ENCODE results near the gene BRME1.

BRME1 gene

GRCh38 chr19:13848340-13848677, 57.6 kb downstream of the BRME1 start:
- in situ Hi-C loops (cut with MboI; ENCODE audit: low sequenced_read_pairs): no loop called here

GRCh38 chr19:13847407-13848339, 58.2 kb downstream of the BRME1 start:
- in situ Hi-C loops (cut with MboI; ENCODE audit: low sequenced_read_pairs): no loop called here

- in situ Hi-C loops (cut with MboI; ENCODE audit: low sequenced_read_pairs): no loop called here
These were observed 59.1 kb downstream of the BRME1 start for GRCh38 chr19:13846557-13847406.

- in situ Hi-C loops (cut with MboI; ENCODE audit: low sequenced_read_pairs): no loop called here
These were observed 61.7 kb downstream of the BRME1 start for GRCh38 chr19:13844130-13844631.

GRCh38 chr19:13843104-13843921, 62.6 kb downstream of the BRME1 start:
- in situ Hi-C loops (cut with MboI; ENCODE audit: low sequenced_read_pairs): no loop called here

GRCh38 chr19:13842291-13843103, 63.4 kb downstream of the BRME1 start:
- in situ Hi-C loops (cut with MboI; ENCODE audit: low sequenced_read_pairs): no loop called here

GRCh38 chr19:13841962-13842290, 64.0 kb downstream of the BRME1 start:
- in situ Hi-C loops (cut with MboI; ENCODE audit: low sequenced_read_pairs): no loop called here

GRCh38 chr19:13841086-13841961, 64.6 kb downstream of the BRME1 start:
- in situ Hi-C loops (cut with MboI; ENCODE audit: low sequenced_read_pairs): no loop called here

- in situ Hi-C loops (cut with MboI; ENCODE audit: low sequenced_read_pairs): no loop called here
These were observed 65.4 kb downstream of the BRME1 start for GRCh38 chr19:13840305-13841085.

GRCh38 chr19:13839938-13840304, 66.0 kb downstream of the BRME1 start:
- in situ Hi-C loops (cut with MboI; ENCODE audit: low sequenced_read_pairs): no loop called here

GRCh38 chr19:13839130-13839937, 66.6 kb downstream of the BRME1 start:
- in situ Hi-C loops (cut with MboI; ENCODE audit: low sequenced_read_pairs): no loop called here

- in situ Hi-C loops (cut with MboI; ENCODE audit: low sequenced_read_pairs): no loop called here
These were observed 67.3 kb downstream of the BRME1 start for GRCh38 chr19:13838435-13839129.

GRCh38 chr19:13835791-13836723, 69.9 kb downstream of the BRME1 start:
- in situ Hi-C loops (cut with MboI; ENCODE audit: low sequenced_read_pairs): no loop called here

- in situ Hi-C loops (cut with MboI; ENCODE audit: low sequenced_read_pairs): no loop called here
These were observed 71.5 kb downstream of the BRME1 start for GRCh38 chr19:13834244-13835069.

Data from hTERT RPE-1 (cell line).